GM21619 (cell line): ENCODE measurements around the gene TMEM45B.
"Not testable (repeated sequence)": the region's sequence is repeated elsewhere in the genome, so short reads cannot be mapped to it uniquely, and the experiment has no call there.

ENCODE experiments used
- ATAC-seq: cut with Tn5 transposase; IDR thresholded peaks from one replicate; pipeline ENCODE4 v1.9.1; 2021; ENCODE audit not compliant: unreplicated experiment

The TMEM45B gene

GRCh38 chr11:129815596-129816461 lies at the start of gene TMEM45B:
TMEM45B (plus strand) TSS chr11:129815848; CDS start chr11:129852483, 36,635 bp downstream.
- no peak for ATAC-seq

DNA sequence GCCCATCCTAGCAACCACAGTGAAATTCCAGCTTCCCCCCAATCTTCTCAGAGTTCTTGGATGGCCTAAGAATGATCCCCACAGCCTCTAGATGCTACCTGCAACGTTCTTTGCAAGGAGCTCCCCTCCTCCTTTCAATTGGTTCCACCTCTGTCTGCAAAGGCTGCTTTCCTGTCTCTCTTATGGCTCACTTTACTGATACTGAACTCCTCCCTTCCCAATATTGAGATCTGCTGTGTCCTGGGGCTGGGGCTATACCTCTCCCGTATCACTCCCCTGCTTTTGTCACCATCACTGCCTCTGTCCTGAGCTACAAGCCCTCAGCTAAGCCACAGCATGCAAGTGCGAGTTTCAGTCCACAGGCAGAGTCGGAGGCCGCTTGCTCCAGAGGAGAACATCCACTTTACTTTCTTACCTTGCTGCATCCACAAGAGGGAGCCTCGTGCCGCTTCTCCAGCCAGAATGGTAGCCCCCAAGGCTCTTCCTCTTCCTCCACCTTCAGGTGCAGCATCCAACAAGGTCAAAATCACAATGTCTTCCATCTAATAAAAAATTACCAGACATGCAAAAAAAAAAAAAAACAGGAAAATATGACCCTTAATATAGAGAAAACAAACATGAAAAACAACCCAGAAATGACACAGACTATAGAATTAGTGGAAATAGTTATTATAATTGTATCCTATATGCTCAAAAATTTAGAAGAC lies 48.6 kb upstream of the TMEM45B start:
- ATAC-seq, result no peak

DNA sequence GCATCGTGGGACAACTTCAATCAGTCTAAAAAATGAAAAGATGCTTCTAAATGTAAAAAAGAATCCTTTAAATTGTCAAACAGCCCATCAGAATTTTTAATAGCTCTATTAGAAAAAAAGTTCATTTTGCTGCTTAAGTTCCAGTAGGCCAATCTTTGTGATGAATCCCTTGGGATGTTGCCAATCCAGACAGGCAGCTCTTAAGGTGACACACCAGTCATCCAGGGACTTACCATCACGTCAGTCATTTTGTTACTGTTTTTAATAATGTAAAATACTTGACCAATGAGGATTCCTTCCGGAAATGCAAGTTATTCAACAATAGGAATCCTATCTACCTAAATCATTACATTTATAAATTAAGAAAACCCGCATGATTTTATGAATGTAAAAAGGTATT lies 47.8 kb upstream of the TMEM45B start:
- no peak for ATAC-seq

GRCh38 chr11:129768356-129768755 lies 47.3 kb upstream of the TMEM45B start:
- no peak for ATAC-seq

DNA sequence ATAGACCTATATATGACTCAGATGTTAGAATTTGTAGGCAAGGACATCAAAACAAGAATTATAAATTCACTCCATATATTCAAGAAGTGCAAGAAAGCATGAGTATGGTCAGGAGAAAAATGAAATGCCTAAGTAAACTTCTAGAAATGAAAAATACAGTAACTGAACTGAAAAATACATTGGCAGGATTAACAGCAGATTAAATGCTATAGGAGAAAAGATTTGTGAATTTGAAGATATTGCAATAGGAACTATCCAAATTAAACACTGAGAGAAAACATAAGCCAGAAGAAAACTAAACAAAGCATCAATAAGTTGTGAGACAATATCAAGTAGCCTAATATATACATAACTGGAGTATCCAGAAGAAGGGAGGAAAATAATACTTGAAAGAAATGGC lies 46.6 kb upstream of the TMEM45B start:
- no peak for ATAC-seq

DNA sequence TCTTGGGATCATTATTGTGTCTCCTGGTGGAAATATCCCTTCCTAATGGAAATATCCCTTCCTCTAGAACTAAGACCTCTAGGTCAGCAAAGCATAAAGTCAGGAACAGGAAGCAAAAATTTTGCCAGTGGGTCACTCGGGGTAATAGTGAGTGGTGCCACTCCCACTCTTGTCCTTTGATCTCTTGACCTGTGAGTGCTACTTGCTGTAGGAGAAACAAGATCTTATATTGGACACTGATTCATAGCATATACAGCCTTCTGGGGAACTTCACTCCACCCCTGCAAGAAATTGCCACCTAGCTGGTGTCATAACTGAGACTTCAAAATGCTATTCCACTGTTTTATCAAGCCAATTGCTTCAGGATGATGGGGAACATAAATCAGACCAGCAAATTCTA lies 44.7 kb upstream of the TMEM45B start:
- no peak for ATAC-seq

DNA sequence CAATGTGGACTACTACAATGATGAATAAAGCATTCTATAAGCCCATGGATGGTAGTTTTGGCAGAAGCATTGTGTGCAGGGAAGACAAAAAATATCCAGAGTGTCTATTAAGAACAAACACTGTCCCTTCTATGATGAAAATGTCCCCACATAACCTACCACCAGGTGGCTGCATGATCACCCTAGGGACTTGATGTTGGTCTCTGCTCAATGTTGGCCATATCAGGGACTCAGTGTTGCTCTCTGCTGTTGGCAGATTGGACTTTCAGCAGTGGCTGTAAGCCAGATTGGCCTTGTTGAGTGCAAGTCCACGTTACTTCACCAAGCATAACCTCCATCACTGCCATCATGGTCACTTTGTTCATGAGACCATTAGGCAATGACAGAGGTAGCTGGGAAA lies 44.2 kb upstream of the TMEM45B start:
- ATAC-seq, result not testable (repeated sequence)

- ATAC-seq, result no peak
Observed at GRCh38 chr11:129778877-129779276, 36.8 kb upstream of the TMEM45B start.

DNA sequence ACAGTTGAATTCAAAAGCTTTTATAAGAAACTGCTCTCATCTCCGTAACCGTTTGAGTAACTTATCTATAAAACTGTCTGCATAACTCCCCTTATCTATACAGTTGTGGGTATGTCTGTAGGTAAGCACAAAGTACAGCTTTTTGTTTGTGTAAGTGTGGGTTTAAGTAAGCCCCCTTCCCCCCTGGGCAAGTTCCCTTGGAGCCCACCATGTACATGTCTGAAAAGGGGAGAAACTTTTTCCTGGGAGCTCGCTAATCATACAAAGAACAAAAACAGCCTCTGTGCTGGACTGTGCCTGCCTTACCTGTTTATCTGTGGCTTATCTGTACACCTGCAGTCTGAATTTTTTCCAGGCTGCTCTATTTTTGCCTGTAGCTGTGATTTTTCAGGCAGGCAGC lies 36.3 kb upstream of the TMEM45B start:
- no peak for ATAC-seq

DNA sequence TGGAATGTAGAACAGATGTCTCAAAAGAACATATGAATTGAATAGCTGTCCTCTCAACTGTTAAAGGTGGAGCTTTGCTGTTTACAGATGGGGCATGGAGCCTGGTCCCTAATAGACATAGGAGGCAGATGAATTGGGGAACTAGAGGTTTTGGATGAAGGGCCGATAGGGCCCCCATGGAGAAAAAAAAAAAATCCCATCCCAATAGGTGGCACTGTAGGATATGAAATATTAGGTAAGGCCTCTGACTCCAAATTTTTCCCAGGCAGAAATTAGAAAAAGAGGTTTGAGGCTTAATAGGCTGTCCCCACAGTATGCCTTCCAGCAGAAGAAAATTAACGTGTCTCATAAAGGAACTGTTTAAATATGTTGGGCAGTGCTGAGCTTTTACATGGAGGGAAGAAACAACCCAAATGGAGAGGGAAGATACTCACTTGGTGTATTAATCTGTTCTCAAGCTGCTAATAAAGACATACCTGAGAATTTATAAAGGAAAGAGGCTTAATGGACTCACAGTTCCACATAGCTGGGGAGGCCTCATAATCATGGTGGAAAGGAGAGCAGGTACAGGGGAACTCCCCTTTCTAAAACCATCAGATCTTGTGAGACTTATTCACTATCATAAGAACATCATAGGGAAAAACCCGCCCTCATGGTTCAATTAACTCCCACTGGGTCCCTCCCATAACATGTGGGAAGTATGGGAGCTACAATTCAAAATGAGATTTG lies 30.1 kb upstream of the TMEM45B start:
- no peak for ATAC-seq

DNA sequence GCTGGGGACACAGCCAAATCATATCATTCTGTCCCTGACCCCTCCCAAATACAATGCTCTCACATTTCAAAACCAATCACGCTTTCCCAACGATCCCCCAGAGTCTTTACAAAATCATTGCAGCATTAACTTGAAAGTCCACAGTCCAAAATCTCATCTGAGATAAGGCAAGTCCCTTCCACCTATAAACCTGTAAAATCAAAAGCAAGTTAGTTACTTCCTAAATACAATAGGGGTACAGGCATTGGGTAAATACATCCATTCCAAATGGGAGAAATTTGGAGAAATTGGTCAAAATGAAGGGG lies 29.6 kb upstream of the TMEM45B start:
- ATAC-seq, result not testable (repeated sequence)

- no peak for ATAC-seq
Observed at GRCh38 chr11:129787532-129788155, 28.0 kb upstream of the TMEM45B start.

- ATAC-seq, result no peak
Observed at GRCh38 chr11:129788278-129788677, 27.4 kb upstream of the TMEM45B start.

DNA sequence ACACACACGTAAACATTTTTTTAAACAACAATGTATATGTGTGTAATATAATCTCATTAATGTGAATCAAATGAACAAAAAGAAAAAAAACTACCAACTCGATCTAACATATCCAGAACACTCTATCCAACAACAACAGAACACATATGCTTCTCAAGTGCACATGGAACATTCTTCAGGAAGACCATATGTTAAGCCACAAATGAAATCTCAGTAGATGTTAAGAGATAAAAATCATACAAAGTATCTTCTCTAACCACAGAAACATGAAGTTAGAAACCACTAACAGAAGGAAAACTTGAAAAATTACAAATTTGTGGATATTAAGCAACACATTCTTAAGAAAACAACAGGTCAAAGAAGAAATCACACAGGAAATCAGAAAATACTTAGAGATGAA lies 25.5 kb upstream of the TMEM45B start:
- ATAC-seq, result no peak

- no peak for ATAC-seq
Observed at GRCh38 chr11:129791515-129791914, 24.1 kb upstream of the TMEM45B start.

- ATAC-seq, result no peak
Observed at GRCh38 chr11:129792663-129793062, 23.0 kb upstream of the TMEM45B start.

- ATAC-seq, result no peak
Observed at GRCh38 chr11:129795089-129795488, 20.6 kb upstream of the TMEM45B start.

GRCh38 chr11:129798212-129798611 lies 17.4 kb upstream of the TMEM45B start:
- ATAC-seq, result no peak

GRCh38 chr11:129800162-129800561 lies 15.5 kb upstream of the TMEM45B start:
- ATAC-seq, result not testable (repeated sequence)

DNA sequence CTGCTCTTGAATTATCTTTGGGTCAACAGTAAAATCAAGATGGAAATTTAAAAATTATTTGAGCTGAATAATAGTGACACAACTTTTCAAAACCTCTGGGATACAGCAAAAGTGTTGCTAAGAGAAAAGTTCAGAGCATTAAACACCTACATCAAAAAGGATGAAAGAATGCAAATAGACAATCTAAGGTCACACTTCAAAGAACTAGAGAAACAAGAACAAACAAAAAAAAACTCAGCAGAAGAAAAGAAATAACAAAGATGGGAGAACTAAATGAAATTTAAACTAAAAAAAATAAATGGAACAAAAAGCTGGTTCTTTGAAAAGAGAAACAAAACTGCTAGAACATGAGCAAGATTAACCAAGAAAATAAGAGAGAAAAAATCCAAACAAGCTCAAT lies 15.0 kb upstream of the TMEM45B start:
- ATAC-seq, result no peak

GRCh38 chr11:129803533-129803932 lies 12.1 kb upstream of the TMEM45B start:
- no peak for ATAC-seq
